HepG2 (cell line): Measurements from ENCODE around the gene CISD3. TPM values are rescaled to one million over a fixed set of nuclear protein-coding genes. Genes with fewer than 3 reads are reported as not detected.

ENCODE experiments used
- DNMT1 ChIP-seq: sonication (generic); formaldehyde crosslinking; IDR thresholded peaks from 2 replicates; pipeline ENCODE4 v1.5.1; 2020; ENCODE audit warnings: mild to moderate bottlenecking, missing genetic modification reagents
- GFI1 ChIP-seq: sonication (generic); formaldehyde crosslinking; IDR thresholded peaks from 2 replicates; pipeline ENCODE4 v1.5.0; 2020; ENCODE audit warnings: missing genetic modification reagents, mild to moderate bottlenecking, borderline replicate concordance
- MIER3 ChIP-seq: IDR thresholded peaks from 2 replicates; pipeline ENCODE4 v1.6.1; 2016; ENCODE audit warnings: missing compliant biosample characterization, borderline replicate concordance
- NCOA2 ChIP-seq: sonication (generic); formaldehyde crosslinking; IDR thresholded peaks from 2 replicates; pipeline ENCODE4 v1.8.0; 2022; ENCODE audit warnings: inconsistent platforms
- PRMT3 ChIP-seq: sonication (generic); formaldehyde crosslinking; IDR thresholded peaks from 2 replicates; pipeline ENCODE4 v1.8.1; 2022; ENCODE audit warnings: low read depth, mild to moderate bottlenecking, moderate library complexity, missing genetic modification reagents, borderline replicate concordance
- SOX6 ChIP-seq, 2 experiments: fragments of 450-650 bp in 1 of 2; sonication (generic) in 1 of 2; formaldehyde crosslinking in 1 of 2; IDR thresholded peaks; 2 replicates each; pipeline versions ENCODE4 v1.4.0 to v1.6.1; 2017 to 2020; ENCODE audit warnings: antibody characterized with exemption in 1 of 2, mild to moderate bottlenecking in 1 of 2, missing genetic modification reagents in 1 of 2
- SP1 ChIP-seq, 2 experiments: fragments of 450-650 bp in 1 of 2; sonication (generic) in 1 of 2; formaldehyde crosslinking in 1 of 2; IDR thresholded peaks; 2 replicates each; pipeline versions ENCODE4 v1.4.0 to v1.6.1; 2016 to 2020; ENCODE audit warnings: missing genetic modification reagents in 1 of 2
- YEATS2 ChIP-seq: sonication (generic); formaldehyde crosslinking; IDR thresholded peaks from 2 replicates; pipeline ENCODE4 v1.4.0; 2020; ENCODE audit warnings: missing genetic modification reagents, borderline replicate concordance
- ZNF205 ChIP-seq: IDR thresholded peaks from 2 replicates; pipeline ENCODE4 v1.6.1; 2018; ENCODE audit warnings: missing biosample characterization, missing genetic modification reagents
- ZNF737 ChIP-seq: sonication (generic); formaldehyde crosslinking; IDR thresholded peaks from 2 replicates; pipeline ENCODE4 v1.5.0; 2020; ENCODE audit warnings: missing genetic modification reagents, mild to moderate bottlenecking, borderline replicate concordance
- ZNF761 ChIP-seq: sonication (generic); formaldehyde crosslinking; conservative IDR thresholded peaks from 2 replicates; pipeline ENCODE4 v1.4.0; 2020; ENCODE audit warnings: mild to moderate bottlenecking, missing genetic modification reagents
- polyA plus RNA-seq, 8 experiments: library from polyadenylated mRNA; depleted of rRNA in 3 of 8; stranded (reverse) in 7 of 8; unstranded in 1 of 8; fragments of >200 nt; fragmentation: Illumina TruSeq in 4 of 8; extraction: Trizol in 4 of 8; gene quantifications; 2 replicates each; pipeline versions ENCODE4 v1.2.1 to v1.2.3, GENCODE V29; 2011 to 2016; ENCODE audit warnings: low read depth in 4 of 8, missing spikeins in 1 of 8, mixed read lengths in 1 of 8; ENCODE audit not compliant: insufficient read depth in 1 of 8
- total RNA-seq, 5 experiments: library from RNA; depleted of rRNA; stranded (reverse); fragments of >200 nt; fragmentation: Illumina TruSeq; extraction: Trizol; gene quantifications; 2 replicates each; pipeline ENCODE4 v1.2.3, GENCODE V29; 2016; ENCODE audit warnings: low read depth in 1 of 5
- TF ChIP-seq, protein P1 (sequence below): sonication (generic); formaldehyde crosslinking; IDR thresholded peaks from 2 replicates; pipeline ENCODE4 v1.5.1; 2020; ENCODE audit warnings: missing genetic modification reagents, mild to moderate bottlenecking, borderline replicate concordance
- TF ChIP-seq, protein P2 (sequence below): IDR thresholded peaks from 2 replicates; pipeline ENCODE4 v1.6.1; 2018; ENCODE audit warnings: missing genetic modification reagents
- TF ChIP-seq, protein P3 (sequence below): sonication (generic); formaldehyde crosslinking; IDR thresholded peaks from 2 replicates; pipeline ENCODE4 v1.8.0; 2022; ENCODE audit warnings: missing genetic modification reagents, mild to moderate bottlenecking, moderate library complexity, borderline replicate concordance

CISD3 gene
- total and polyA plus RNA-seq, 2 of the 13 experiments (the other 11 are each of a cell fraction or from before 2014, with no cell fraction given): 30.0 to 34.1 TPM

DNA sequence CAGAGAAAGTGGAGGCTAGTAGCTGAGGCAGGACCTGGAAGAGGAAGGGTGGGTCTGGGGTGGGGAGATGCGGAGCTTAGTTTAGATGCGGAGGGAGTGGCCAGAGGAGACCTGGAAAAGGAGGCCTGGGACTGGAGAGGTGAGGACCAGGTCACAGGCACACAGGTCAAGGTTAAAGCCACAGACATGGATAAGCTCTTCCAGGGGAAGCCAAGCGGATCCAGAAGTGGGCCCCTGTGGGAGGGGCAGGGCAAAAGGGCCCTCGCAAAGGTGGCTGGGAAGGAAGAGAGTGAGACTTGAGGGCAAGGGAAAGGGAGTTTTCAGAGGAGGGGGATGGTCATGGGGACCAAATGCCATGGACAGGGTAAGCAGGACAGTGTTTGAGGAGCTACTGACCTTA, 39.0 kb upstream of the CISD3 start (continued):
- TF ChIP-seq, protein P1, sequence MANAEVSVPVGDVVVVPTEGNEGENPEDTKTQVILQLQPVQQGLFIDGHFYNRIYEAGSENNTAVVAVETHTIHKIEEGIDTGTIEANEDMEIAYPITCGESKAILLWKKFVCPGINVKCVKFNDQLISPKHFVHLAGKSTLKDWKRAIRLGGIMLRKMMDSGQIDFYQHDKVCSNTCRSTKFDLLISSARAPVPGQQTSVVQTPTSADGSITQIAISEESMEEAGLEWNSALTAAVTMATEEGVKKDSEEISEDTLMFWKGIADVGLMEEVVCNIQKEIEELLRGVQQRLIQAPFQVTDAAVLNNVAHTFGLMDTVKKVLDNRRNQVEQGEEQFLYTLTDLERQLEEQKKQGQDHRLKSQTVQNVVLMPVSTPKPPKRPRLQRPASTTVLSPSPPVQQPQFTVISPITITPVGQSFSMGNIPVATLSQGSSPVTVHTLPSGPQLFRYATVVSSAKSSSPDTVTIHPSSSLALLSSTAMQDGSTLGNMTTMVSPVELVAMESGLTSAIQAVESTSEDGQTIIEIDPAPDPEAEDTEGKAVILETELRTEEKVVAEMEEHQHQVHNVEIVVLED (CRISPR knock-in tag): 0 out of 2 replicates have a peak, but pooled peaks have one; percentile 13
- TF ChIP-seq SP1 (IDR thresholded peaks at IDR 0.05): no peak
- peak; percentile 32; the same call in 1 of the 2 replicates for TF ChIP-seq SP1 (CRISPR knock-in tag; IDR thresholded peaks at IDR 0.05)
- no peak for TF ChIP-seq PRMT3 (CRISPR knock-in tag)
- TF ChIP-seq NCOA2 (CRISPR knock-in tag): peak; percentile 83
- no peak for TF ChIP-seq SOX6 (IDR thresholded peaks at IDR 0.05)
- TF ChIP-seq SOX6 (CRISPR knock-in tag; IDR thresholded peaks at IDR 0.05): peak; percentile 59
- 0 out of 2 replicates have a peak, but pooled peaks have one; percentile 30 for TF ChIP-seq GFI1 (CRISPR knock-in tag)
- 0 out of 2 replicates have a peak, but pooled peaks have one; percentile 38 for TF ChIP-seq MIER3 (CRISPR knock-in tag)
- no peak for TF ChIP-seq ZNF737 (CRISPR knock-in tag)
- peak; percentile 30; the same call in 1 of the 2 replicates for TF ChIP-seq ZNF205
- TF ChIP-seq YEATS2 (CRISPR knock-in tag): no peak
- TF ChIP-seq ZNF761 (CRISPR knock-in tag): 0 out of 2 replicates have a peak, but pooled peaks have one; percentile 21
- TF ChIP-seq, protein P2, sequence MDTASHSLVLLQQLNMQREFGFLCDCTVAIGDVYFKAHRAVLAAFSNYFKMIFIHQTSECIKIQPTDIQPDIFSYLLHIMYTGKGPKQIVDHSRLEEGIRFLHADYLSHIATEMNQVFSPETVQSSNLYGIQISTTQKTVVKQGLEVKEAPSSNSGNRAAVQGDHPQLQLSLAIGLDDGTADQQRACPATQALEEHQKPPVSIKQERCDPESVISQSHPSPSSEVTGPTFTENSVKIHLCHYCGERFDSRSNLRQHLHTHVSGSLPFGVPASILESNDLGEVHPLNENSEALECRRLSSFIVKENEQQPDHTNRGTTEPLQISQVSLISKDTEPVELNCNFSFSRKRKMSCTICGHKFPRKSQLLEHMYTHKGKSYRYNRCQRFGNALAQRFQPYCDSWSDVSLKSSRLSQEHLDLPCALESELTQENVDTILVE (CRISPR knock-in tag): 0 out of 2 replicates have a peak, but pooled peaks have one; percentile 46
- TF ChIP-seq, protein P3, sequence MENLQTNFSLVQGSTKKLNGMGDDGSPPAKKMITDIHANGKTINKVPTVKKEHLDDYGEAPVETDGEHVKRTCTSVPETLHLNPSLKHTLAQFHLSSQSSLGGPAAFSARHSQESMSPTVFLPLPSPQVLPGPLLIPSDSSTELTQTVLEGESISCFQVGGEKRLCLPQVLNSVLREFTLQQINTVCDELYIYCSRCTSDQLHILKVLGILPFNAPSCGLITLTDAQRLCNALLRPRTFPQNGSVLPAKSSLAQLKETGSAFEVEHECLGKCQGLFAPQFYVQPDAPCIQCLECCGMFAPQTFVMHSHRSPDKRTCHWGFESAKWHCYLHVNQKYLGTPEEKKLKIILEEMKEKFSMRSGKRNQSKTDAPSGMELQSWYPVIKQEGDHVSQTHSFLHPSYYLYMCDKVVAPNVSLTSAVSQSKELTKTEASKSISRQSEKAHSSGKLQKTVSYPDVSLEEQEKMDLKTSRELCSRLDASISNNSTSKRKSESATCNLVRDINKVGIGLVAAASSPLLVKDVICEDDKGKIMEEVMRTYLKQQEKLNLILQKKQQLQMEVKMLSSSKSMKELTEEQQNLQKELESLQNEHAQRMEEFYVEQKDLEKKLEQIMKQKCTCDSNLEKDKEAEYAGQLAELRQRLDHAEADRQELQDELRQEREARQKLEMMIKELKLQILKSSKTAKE (CRISPR knock-in tag): peak; percentile 95
- no peak for TF ChIP-seq DNMT1
